ENCODE measurements around the gene SVOP.

SVOP gene

GRCh38 chr12:108928695-108929094, 92.2 kb downstream of the SVOP start:
- Histone ChIP-seq H3K27ac (ENCODE audit: low read depth, low read length) (no peak overlapping the region), H3K9me3 (ENCODE audit: control insufficient read depth, insufficient read depth, low read depth, low read length) (peaks cover 16% of the 10 kb centered on the region), H3K4me1 (ENCODE audit: control insufficient read depth, insufficient read depth, low read length) (no peaks in the 10 kb centered on the region), H3K27me3 (ENCODE audit: control insufficient read depth, insufficient read depth, low read length) (no peaks in the 10 kb centered on the region), H3K4me3 (ENCODE audit: low read depth, low read length) (no peak overlapping the region), H3K9ac (ENCODE audit: low read length) (no peak overlapping the region), H3K36me3 (ENCODE audit: control insufficient read depth, insufficient read depth, low read length) (no peaks in the 10 kb centered on the region)

DNA sequence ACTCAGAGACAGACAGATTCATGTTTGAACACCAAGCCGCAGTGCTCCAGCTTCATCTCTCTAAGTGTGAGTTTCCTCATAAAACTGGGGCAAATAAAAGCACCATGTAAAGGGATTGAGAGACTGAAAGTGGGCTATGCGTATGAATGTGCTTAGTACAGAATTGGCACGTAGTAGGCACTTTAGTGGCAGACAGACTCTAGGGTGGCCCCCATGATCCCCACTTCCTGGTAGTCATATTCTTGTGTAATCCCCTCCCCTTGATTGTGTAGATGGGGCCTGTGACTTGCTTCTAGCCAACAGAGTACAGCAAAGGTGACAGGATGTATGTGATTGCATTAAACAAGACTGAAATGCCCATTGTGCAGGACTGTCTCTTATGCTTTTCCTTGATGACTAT, 98.0 kb downstream of the SVOP start:
- Histone ChIP-seq H3K4me3 (ENCODE audit: low read depth, low read length) (no peak overlapping the region), H3K9ac (ENCODE audit: low read length) (no peak overlapping the region), H3K4me1 (ENCODE audit: control insufficient read depth, insufficient read depth, low read length) (no peaks in the 10 kb centered on the region), H3K9me3 (ENCODE audit: control insufficient read depth, insufficient read depth, low read depth, low read length) (peaks cover 18% of the 10 kb centered on the region), H3K27me3 (ENCODE audit: control insufficient read depth, insufficient read depth, low read length) (peaks cover 7% of the 10 kb centered on the region; the same call in 1 of the 2 replicates), H3K27ac (ENCODE audit: low read depth, low read length) (no peak overlapping the region), H3K36me3 (ENCODE audit: control insufficient read depth, insufficient read depth, low read length) (no peaks in the 10 kb centered on the region)

GRCh38 chr12:108921946-108922345, 98.9 kb downstream of the SVOP start:
- Histone ChIP-seq H3K4me1 (ENCODE audit: control insufficient read depth, insufficient read depth, low read length) (no peaks in the 10 kb centered on the region), H3K36me3 (ENCODE audit: control insufficient read depth, insufficient read depth, low read length) (no peaks in the 10 kb centered on the region), H3K9ac (ENCODE audit: low read length) (no peak overlapping the region), H3K27ac (ENCODE audit: low read depth, low read length) (no peak overlapping the region), H3K4me3 (ENCODE audit: low read depth, low read length) (no peak overlapping the region), H3K27me3 (ENCODE audit: control insufficient read depth, insufficient read depth, low read length) (peaks cover 7% of the 10 kb centered on the region; the same call in 1 of the 2 replicates), H3K9me3 (ENCODE audit: control insufficient read depth, insufficient read depth, low read depth, low read length) (peaks cover 17% of the 10 kb centered on the region)

GRCh38 chr12:108918960-108919642, 101.8 kb downstream of the SVOP start:
- H3K9ac ChIP-seq (ENCODE audit: low read length) = no peak overlapping the region
- H3K4me3 ChIP-seq (ENCODE audit: low read depth, low read length) = no peak overlapping the region
- H3K27me3 ChIP-seq (ENCODE audit: control insufficient read depth, insufficient read depth, low read length) = peaks cover 7% of the 10 kb centered on the region; the same call in 1 of the 2 replicates
- H3K27ac ChIP-seq (ENCODE audit: low read depth, low read length) = no peak overlapping the region
- no peaks in the 10 kb centered on the region for H3K4me1 ChIP-seq (ENCODE audit: control insufficient read depth, insufficient read depth, low read length)
- no peaks in the 10 kb centered on the region for H3K36me3 ChIP-seq (ENCODE audit: control insufficient read depth, insufficient read depth, low read length)
- peaks cover 5% of the 10 kb centered on the region; the same call in 1 of the 2 replicates for H3K9me3 ChIP-seq (ENCODE audit: control insufficient read depth, insufficient read depth, low read depth, low read length)

GRCh38 chr12:108918206-108918605, 102.7 kb downstream of the SVOP start:
- no peak overlapping the region for H3K9ac ChIP-seq (ENCODE audit: low read length)
- no peaks in the 10 kb centered on the region for H3K4me1 ChIP-seq (ENCODE audit: control insufficient read depth, insufficient read depth, low read length)
- H3K4me3 ChIP-seq (ENCODE audit: low read depth, low read length) = no peak overlapping the region
- H3K36me3 ChIP-seq (ENCODE audit: control insufficient read depth, insufficient read depth, low read length) = no peaks in the 10 kb centered on the region
- H3K9me3 ChIP-seq (ENCODE audit: control insufficient read depth, insufficient read depth, low read depth, low read length) = no peaks in the 10 kb centered on the region
- H3K27me3 ChIP-seq (ENCODE audit: control insufficient read depth, insufficient read depth, low read length) = peaks cover 3% of the 10 kb centered on the region; the same call in 1 of the 2 replicates
- no peak overlapping the region for H3K27ac ChIP-seq (ENCODE audit: low read depth, low read length)

- H3K9ac ChIP-seq (ENCODE audit: low read length) = no peak overlapping the region
- no peaks in the 10 kb centered on the region; the same call in 1 of the 2 replicates for H3K27me3 ChIP-seq (ENCODE audit: control insufficient read depth, insufficient read depth, low read length)
- H3K36me3 ChIP-seq (ENCODE audit: control insufficient read depth, insufficient read depth, low read length) = no peaks in the 10 kb centered on the region
- no peak overlapping the region for H3K4me3 ChIP-seq (ENCODE audit: low read depth, low read length)
- no peaks in the 10 kb centered on the region for H3K4me1 ChIP-seq (ENCODE audit: control insufficient read depth, insufficient read depth, low read length)
- H3K27ac ChIP-seq (ENCODE audit: low read depth, low read length) = no peak overlapping the region
- peaks cover 2% of the 10 kb centered on the region; the same call in 1 of the 2 replicates for H3K9me3 ChIP-seq (ENCODE audit: control insufficient read depth, insufficient read depth, low read depth, low read length)
Measured at GRCh38 chr12:108916336-108916735, 104.5 kb downstream of the SVOP start.

GRCh38 chr12:108915632-108916133, 105.2 kb downstream of the SVOP start:
- no peaks in the 10 kb centered on the region; the same call in 1 of the 2 replicates for H3K27me3 ChIP-seq (ENCODE audit: control insufficient read depth, insufficient read depth, low read length)
- H3K9ac ChIP-seq (ENCODE audit: low read length) = no peak overlapping the region
- H3K36me3 ChIP-seq (ENCODE audit: control insufficient read depth, insufficient read depth, low read length) = no peaks in the 10 kb centered on the region
- H3K27ac ChIP-seq (ENCODE audit: low read depth, low read length) = no peak overlapping the region
- no peak overlapping the region for H3K4me3 ChIP-seq (ENCODE audit: low read depth, low read length)
- H3K9me3 ChIP-seq (ENCODE audit: control insufficient read depth, insufficient read depth, low read depth, low read length) = peaks cover 2% of the 10 kb centered on the region; the same call in 1 of the 2 replicates
- H3K4me1 ChIP-seq (ENCODE audit: control insufficient read depth, insufficient read depth, low read length) = no peaks in the 10 kb centered on the region

DNA sequence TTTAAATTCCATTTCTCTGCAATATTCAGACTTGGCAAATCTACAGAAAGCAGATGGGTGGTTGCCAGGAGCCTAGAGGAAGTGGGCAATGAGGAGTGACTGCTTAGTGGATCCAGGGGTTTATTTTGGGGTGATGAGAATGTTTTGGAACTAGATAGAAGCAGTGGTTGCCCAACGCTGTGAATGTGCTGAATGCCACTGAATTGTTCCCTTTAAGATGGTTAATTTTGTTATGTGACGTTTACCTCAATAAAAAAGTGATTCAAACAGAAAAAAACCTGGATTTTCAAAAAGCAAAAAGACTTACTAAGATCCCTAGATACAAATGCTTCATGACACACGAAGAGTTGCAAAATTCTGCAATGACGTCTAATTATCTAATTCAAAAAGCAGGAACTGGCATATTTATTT, 106.7 kb downstream of the SVOP start:
- H3K4me3 ChIP-seq (ENCODE audit: low read depth, low read length) = no peak overlapping the region
- H3K27ac ChIP-seq (ENCODE audit: low read depth, low read length) = no peak overlapping the region
- H3K4me1 ChIP-seq (ENCODE audit: control insufficient read depth, insufficient read depth, low read length) = no peaks in the 10 kb centered on the region
- peaks cover 2% of the 10 kb centered on the region; the same call in 1 of the 2 replicates for H3K9me3 ChIP-seq (ENCODE audit: control insufficient read depth, insufficient read depth, low read depth, low read length)
- no peaks in the 10 kb centered on the region; the same call in 1 of the 2 replicates for H3K27me3 ChIP-seq (ENCODE audit: control insufficient read depth, insufficient read depth, low read length)
- H3K36me3 ChIP-seq (ENCODE audit: control insufficient read depth, insufficient read depth, low read length) = no peaks in the 10 kb centered on the region
- no peak overlapping the region for H3K9ac ChIP-seq (ENCODE audit: low read length)

GRCh38 chr12:108912361-108912760, 108.5 kb downstream of the SVOP start:
- H3K27me3 ChIP-seq (ENCODE audit: control insufficient read depth, insufficient read depth, low read length) = no peaks in the 10 kb centered on the region; the same call in 1 of the 2 replicates
- H3K27ac ChIP-seq (ENCODE audit: low read depth, low read length) = no peak overlapping the region
- H3K4me1 ChIP-seq (ENCODE audit: control insufficient read depth, insufficient read depth, low read length) = peaks cover 3% of the 10 kb centered on the region; the same call in 1 of the 2 replicates

DNA sequence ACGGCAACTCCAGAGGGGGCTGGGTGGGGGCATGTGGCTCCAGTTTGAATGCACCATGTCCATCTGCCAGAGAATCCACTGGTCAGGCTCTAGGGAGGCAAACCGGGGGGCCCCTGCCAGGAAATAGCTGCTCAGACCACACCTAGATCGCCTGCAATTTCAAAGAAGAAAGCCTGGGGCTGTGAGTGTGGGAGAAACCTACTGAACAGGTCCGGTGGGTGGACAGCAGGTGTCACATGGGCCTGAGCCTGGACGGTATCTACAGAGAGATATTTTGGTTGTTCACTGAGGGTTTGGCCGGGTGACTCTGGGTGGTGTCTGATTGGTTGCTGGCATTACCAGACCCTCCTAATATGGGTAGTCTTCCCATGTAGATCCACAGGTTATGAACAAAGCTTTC, 109.0 kb downstream of the SVOP start:
- no peaks in the 10 kb centered on the region; the same call in 1 of the 2 replicates for H3K27me3 ChIP-seq (ENCODE audit: control insufficient read depth, insufficient read depth, low read length)
- H3K4me1 ChIP-seq (ENCODE audit: control insufficient read depth, insufficient read depth, low read length) = peaks cover 3% of the 10 kb centered on the region; the same call in 1 of the 2 replicates
- no peak overlapping the region for H3K27ac ChIP-seq (ENCODE audit: low read depth, low read length)
- H3K9me3 ChIP-seq (ENCODE audit: control insufficient read depth, insufficient read depth, low read depth, low read length) = peaks cover 2% of the 10 kb centered on the region; the same call in 1 of the 2 replicates
- no peaks in the 10 kb centered on the region for H3K36me3 ChIP-seq (ENCODE audit: control insufficient read depth, insufficient read depth, low read length)
- H3K4me3 ChIP-seq (ENCODE audit: low read depth, low read length) = no peak overlapping the region
- H3K9ac ChIP-seq (ENCODE audit: low read length) = no peak overlapping the region

More at GRCh38 chr12:108912361-108912760, 108.5 kb downstream of the SVOP start:
- Histone ChIP-seq H3K9ac (ENCODE audit: low read length) (no peak overlapping the region), H3K9me3 (ENCODE audit: control insufficient read depth, insufficient read depth, low read depth, low read length) (peaks cover 2% of the 10 kb centered on the region; the same call in 1 of the 2 replicates), H3K36me3 (ENCODE audit: control insufficient read depth, insufficient read depth, low read length) (no peaks in the 10 kb centered on the region), H3K4me3 (ENCODE audit: low read depth, low read length) (no peak overlapping the region)

DNA sequence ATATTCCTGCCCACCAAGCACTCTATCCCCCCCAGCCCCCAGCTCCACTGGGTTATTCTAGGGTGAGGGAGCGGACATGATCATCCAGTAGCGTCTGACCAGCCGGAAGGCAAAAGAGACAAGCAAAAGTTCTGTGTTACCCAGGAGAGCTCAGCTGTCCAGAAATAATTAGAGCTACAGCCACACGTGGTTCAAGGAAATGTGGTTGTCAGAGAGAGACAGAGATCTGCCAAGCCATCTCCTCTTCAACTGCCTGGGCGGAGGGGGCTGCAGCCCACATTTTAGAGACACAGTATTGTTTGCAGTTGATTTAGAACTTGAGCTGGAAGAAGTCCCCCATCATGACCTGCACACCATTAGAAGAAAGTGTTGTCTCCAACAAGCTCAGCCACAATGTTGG, 110.5 kb downstream of the SVOP start:
- no peak overlapping the region for H3K27ac ChIP-seq (ENCODE audit: low read depth, low read length)
- no peaks in the 10 kb centered on the region for H3K36me3 ChIP-seq (ENCODE audit: control insufficient read depth, insufficient read depth, low read length)
- H3K9me3 ChIP-seq (ENCODE audit: control insufficient read depth, insufficient read depth, low read depth, low read length) = peaks cover 2% of the 10 kb centered on the region; the same call in 1 of the 2 replicates
- H3K27me3 ChIP-seq (ENCODE audit: control insufficient read depth, insufficient read depth, low read length) = no peaks in the 10 kb centered on the region; the same call in 1 of the 2 replicates
- H3K9ac ChIP-seq (ENCODE audit: low read length) = no peak overlapping the region
- H3K4me3 ChIP-seq (ENCODE audit: low read depth, low read length) = no peak overlapping the region
- peaks cover 3% of the 10 kb centered on the region; the same call in 1 of the 2 replicates for H3K4me1 ChIP-seq (ENCODE audit: control insufficient read depth, insufficient read depth, low read length)
